ENCODE measurements around the gene SMIM43.

The SMIM43 gene

DNA sequence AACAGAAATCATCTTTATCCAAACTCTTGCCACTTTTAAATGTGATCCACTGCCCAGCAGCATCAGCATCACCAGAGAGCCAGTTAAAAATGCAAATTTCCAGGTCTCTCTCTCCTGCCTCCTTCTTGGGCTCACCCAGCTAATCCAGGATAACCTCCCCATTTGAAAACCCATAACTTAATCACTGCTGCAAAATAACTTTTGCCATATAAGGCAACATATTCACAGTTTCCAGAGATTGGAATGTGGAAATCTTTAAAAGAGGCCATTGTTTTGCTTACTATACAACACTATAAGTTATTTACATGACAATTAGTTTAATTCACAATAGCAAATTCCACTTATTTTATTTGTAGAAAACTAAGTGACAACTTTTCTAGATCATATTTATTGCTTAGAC is 31.3 kb upstream of the SMIM43 start:
- H3K9me3 ChIP-seq (ENCODE audit: control insufficient read depth in 2 of 2, low read length in 2 of 2) = no peaks in the 10 kb centered on the region
- H3K4me1 ChIP-seq (ENCODE audit: control insufficient read depth in 2 of 2, insufficient read depth in 2 of 2, low read length in 2 of 2) = no peaks in the 10 kb centered on the region
- no peaks in the 10 kb centered on the region for H3K36me3 ChIP-seq (ENCODE audit: control insufficient read depth in 2 of 2, insufficient read depth in 2 of 2, low read length in 2 of 2)
- no peak overlapping the region for H3K9ac ChIP-seq (ENCODE audit: low read depth in 1 of 2, low read length in 2 of 2)
- H3K27me3 ChIP-seq (ENCODE audit: control insufficient read depth in 2 of 2, insufficient read depth in 2 of 2, low read length in 2 of 2) = peaks cover 0 to 2% of the 10 kb centered on the region in 2 donors
- no peak overlapping the region for H3K4me3 ChIP-seq (ENCODE audit: low read length in 2 of 2)
- H3K27ac ChIP-seq (ENCODE audit: low read depth in 2 of 2, low read length in 2 of 2) = no peak overlapping the region

DNA sequence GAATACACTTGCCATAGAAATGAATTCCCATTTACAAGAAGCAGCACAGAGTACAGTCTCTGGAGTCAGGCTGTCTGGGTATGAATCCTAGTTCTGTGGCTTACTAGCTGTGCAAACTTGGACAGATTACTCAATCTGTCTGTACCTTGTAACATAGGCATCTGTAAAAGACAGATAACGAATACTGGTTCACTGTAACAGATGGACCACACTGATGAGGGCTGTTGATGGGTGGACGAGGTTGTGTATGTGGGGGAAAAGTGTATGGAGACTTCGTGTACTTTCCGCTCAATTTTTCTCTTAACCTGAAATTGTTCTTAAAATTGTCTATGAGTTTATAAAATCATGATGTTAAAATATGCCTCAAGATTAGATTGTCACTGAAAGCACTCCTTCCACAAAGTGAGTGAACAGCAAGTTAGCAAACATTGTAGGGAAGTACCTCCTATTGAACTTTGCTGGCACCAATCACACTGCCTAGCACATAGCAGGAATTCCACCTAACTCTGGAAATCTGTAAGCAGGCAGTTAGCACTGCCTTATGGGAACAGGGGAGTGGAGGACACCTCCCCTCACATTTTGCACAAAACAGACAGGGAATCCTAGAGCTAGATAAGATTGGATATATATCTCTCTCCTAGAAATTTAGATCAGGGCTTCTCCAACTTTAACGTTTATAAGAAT is 29.7 kb upstream of the SMIM43 start:
- Histone ChIP-seq H3K27me3 (ENCODE audit: control insufficient read depth in 2 of 2, insufficient read depth in 2 of 2, low read length in 2 of 2) (no peaks in the 10 kb centered on the region), H3K27ac (ENCODE audit: low read depth in 2 of 2, low read length in 2 of 2) (no peak overlapping the region), H3K4me1 (ENCODE audit: control insufficient read depth in 2 of 2, insufficient read depth in 2 of 2, low read length in 2 of 2) (no peaks in the 10 kb centered on the region), H3K36me3 (ENCODE audit: control insufficient read depth in 2 of 2, insufficient read depth in 2 of 2, low read length in 2 of 2) (no peaks in the 10 kb centered on the region), H3K4me3 (ENCODE audit: low read length in 2 of 2) (no peak overlapping the region), H3K9me3 (ENCODE audit: control insufficient read depth in 2 of 2, low read length in 2 of 2) (no peaks in the 10 kb centered on the region), H3K9ac (ENCODE audit: low read depth in 1 of 2, low read length in 2 of 2) (no peak overlapping the region)

- no peaks in the 10 kb centered on the region for H3K9me3 ChIP-seq (ENCODE audit: control insufficient read depth in 2 of 2, low read length in 2 of 2)
- H3K27me3 ChIP-seq (ENCODE audit: control insufficient read depth in 2 of 2, insufficient read depth in 2 of 2, low read length in 2 of 2) = no peaks in the 10 kb centered on the region
- no peaks in the 10 kb centered on the region for H3K4me1 ChIP-seq (ENCODE audit: control insufficient read depth in 2 of 2, insufficient read depth in 2 of 2, low read length in 2 of 2)
- no peak overlapping the region for H3K9ac ChIP-seq (ENCODE audit: low read depth in 1 of 2, low read length in 2 of 2)
- H3K36me3 ChIP-seq (ENCODE audit: control insufficient read depth in 2 of 2, insufficient read depth in 2 of 2, low read length in 2 of 2) = no peaks in the 10 kb centered on the region
- no peak overlapping the region for H3K27ac ChIP-seq (ENCODE audit: low read depth in 2 of 2, low read length in 2 of 2)
- H3K4me3 ChIP-seq (ENCODE audit: low read length in 2 of 2) = no peak overlapping the region
Measured at GRCh38 chr4:121792966-121793365, 28.0 kb upstream of the SMIM43 start.

GRCh38 chr4:121791481-121791880 is 26.5 kb upstream of the SMIM43 start:
- Histone ChIP-seq H3K9ac (ENCODE audit: low read depth in 1 of 2, low read length in 2 of 2) (no peak overlapping the region), H3K4me3 (ENCODE audit: low read length in 2 of 2) (no peak overlapping the region), H3K36me3 (ENCODE audit: control insufficient read depth in 2 of 2, insufficient read depth in 2 of 2, low read length in 2 of 2) (no peaks in the 10 kb centered on the region), H3K9me3 (ENCODE audit: control insufficient read depth in 2 of 2, low read length in 2 of 2) (no peaks in the 10 kb centered on the region), H3K27me3 (ENCODE audit: control insufficient read depth in 2 of 2, insufficient read depth in 2 of 2, low read length in 2 of 2) (no peaks in the 10 kb centered on the region), H3K4me1 (ENCODE audit: control insufficient read depth in 2 of 2, insufficient read depth in 2 of 2, low read length in 2 of 2) (no peaks in the 10 kb centered on the region), H3K27ac (ENCODE audit: low read depth in 2 of 2, low read length in 2 of 2) (no peak overlapping the region)

- Histone ChIP-seq H3K27ac (ENCODE audit: low read depth in 2 of 2, low read length in 2 of 2) (no peak overlapping the region), H3K9ac (ENCODE audit: low read depth in 1 of 2, low read length in 2 of 2) (no peak overlapping the region), H3K4me1 (ENCODE audit: control insufficient read depth in 2 of 2, insufficient read depth in 2 of 2, low read length in 2 of 2) (no peaks in the 10 kb centered on the region), H3K36me3 (ENCODE audit: control insufficient read depth in 2 of 2, insufficient read depth in 2 of 2, low read length in 2 of 2) (no peaks in the 10 kb centered on the region), H3K27me3 (ENCODE audit: control insufficient read depth in 2 of 2, insufficient read depth in 2 of 2, low read length in 2 of 2) (no peaks in the 10 kb centered on the region), H3K4me3 (ENCODE audit: low read length in 2 of 2) (no peak overlapping the region), H3K9me3 (ENCODE audit: control insufficient read depth in 2 of 2, low read length in 2 of 2) (no peaks in the 10 kb centered on the region)
Measured at GRCh38 chr4:121790976-121791375, 26.0 kb upstream of the SMIM43 start.

DNA sequence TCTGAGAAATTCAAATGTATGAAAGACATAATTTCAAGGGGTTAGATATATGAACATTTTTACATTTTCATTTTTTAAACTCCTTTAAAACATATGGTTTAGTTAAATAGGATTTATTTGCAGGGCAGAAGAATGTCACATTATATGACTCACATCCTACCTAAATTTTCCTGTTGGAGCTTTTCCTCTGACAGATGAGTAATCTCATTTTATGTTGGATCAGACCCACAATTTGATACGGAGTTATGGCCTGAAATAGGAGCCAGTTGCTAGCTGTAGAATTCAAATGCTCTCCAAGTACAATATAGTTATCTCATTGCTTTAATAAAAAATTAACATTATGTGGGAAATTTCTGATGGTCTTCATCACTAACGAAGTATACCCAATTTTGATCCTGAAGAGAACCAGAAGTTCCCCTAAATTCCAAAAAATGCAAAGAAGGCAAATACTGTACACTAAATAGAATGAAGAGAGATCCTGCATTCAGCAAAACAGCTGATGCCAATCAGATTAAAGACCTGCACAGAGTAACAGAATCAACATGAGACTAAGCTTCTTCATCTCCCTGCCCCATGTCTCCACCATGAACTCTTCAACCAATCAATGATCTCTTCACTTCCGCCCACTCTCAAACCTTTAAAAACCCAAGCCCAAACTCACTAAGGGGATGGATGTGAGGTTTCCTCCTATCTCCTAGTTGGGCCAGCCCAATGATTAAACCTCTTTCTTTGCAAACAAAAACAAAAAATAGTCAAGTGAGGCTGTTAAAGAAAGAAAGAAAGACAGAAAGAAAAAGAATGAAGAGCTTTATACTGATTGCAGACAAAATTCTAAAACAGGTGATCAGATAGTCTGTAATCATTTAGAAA is 25.2 kb upstream of the SMIM43 start:
- no peak overlapping the region for H3K27ac ChIP-seq (ENCODE audit: low read depth in 2 of 2, low read length in 2 of 2)
- no peak overlapping the region for H3K9ac ChIP-seq (ENCODE audit: low read depth in 1 of 2, low read length in 2 of 2)
- no peaks in the 10 kb centered on the region for H3K4me1 ChIP-seq (ENCODE audit: control insufficient read depth in 2 of 2, insufficient read depth in 2 of 2, low read length in 2 of 2)
- H3K27me3 ChIP-seq (ENCODE audit: control insufficient read depth in 2 of 2, insufficient read depth in 2 of 2, low read length in 2 of 2) = no peaks in the 10 kb centered on the region
- no peaks in the 10 kb centered on the region for H3K36me3 ChIP-seq (ENCODE audit: control insufficient read depth in 2 of 2, insufficient read depth in 2 of 2, low read length in 2 of 2)
- no peaks in the 10 kb centered on the region for H3K9me3 ChIP-seq (ENCODE audit: control insufficient read depth in 2 of 2, low read length in 2 of 2)
- H3K4me3 ChIP-seq (ENCODE audit: low read length in 2 of 2) = no peak overlapping the region

GRCh38 chr4:121789455-121789854 is 24.5 kb upstream of the SMIM43 start:
- Histone ChIP-seq H3K4me3 (ENCODE audit: low read length in 2 of 2) (no peak overlapping the region), H3K27ac (ENCODE audit: low read depth in 2 of 2, low read length in 2 of 2) (no peak overlapping the region), H3K27me3 (ENCODE audit: control insufficient read depth in 2 of 2, insufficient read depth in 2 of 2, low read length in 2 of 2) (no peaks in the 10 kb centered on the region), H3K4me1 (ENCODE audit: control insufficient read depth in 2 of 2, insufficient read depth in 2 of 2, low read length in 2 of 2) (no peaks in the 10 kb centered on the region), H3K9ac (ENCODE audit: low read depth in 1 of 2, low read length in 2 of 2) (no peak overlapping the region), H3K36me3 (ENCODE audit: control insufficient read depth in 2 of 2, insufficient read depth in 2 of 2, low read length in 2 of 2) (no peaks in the 10 kb centered on the region), H3K9me3 (ENCODE audit: control insufficient read depth in 2 of 2, low read length in 2 of 2) (no peaks in the 10 kb centered on the region)

- Histone ChIP-seq H3K4me3 (ENCODE audit: low read length in 2 of 2) (no peak overlapping the region), H3K4me1 (ENCODE audit: control insufficient read depth in 2 of 2, insufficient read depth in 2 of 2, low read length in 2 of 2) (no peaks in the 10 kb centered on the region), H3K36me3 (ENCODE audit: control insufficient read depth in 2 of 2, insufficient read depth in 2 of 2, low read length in 2 of 2) (no peaks in the 10 kb centered on the region), H3K9me3 (ENCODE audit: control insufficient read depth in 2 of 2, low read length in 2 of 2) (no peaks in the 10 kb centered on the region), H3K9ac (ENCODE audit: low read depth in 1 of 2, low read length in 2 of 2) (no peak overlapping the region), H3K27ac (ENCODE audit: low read depth in 2 of 2, low read length in 2 of 2) (no peak overlapping the region), H3K27me3 (ENCODE audit: control insufficient read depth in 2 of 2, insufficient read depth in 2 of 2, low read length in 2 of 2) (no peaks in the 10 kb centered on the region)
Measured at GRCh38 chr4:121788896-121789295, 23.9 kb upstream of the SMIM43 start.

GRCh38 chr4:121786221-121786620 is 21.3 kb upstream of the SMIM43 start:
- Histone ChIP-seq H3K4me1 (ENCODE audit: control insufficient read depth in 2 of 2, insufficient read depth in 2 of 2, low read length in 2 of 2) (no peaks in the 10 kb centered on the region), H3K9me3 (ENCODE audit: control insufficient read depth in 2 of 2, low read length in 2 of 2) (no peaks in the 10 kb centered on the region), H3K9ac (ENCODE audit: low read depth in 1 of 2, low read length in 2 of 2) (no peak overlapping the region), H3K27ac (ENCODE audit: low read depth in 2 of 2, low read length in 2 of 2) (no peak overlapping the region), H3K27me3 (ENCODE audit: control insufficient read depth in 2 of 2, insufficient read depth in 2 of 2, low read length in 2 of 2) (no peaks in the 10 kb centered on the region), H3K36me3 (ENCODE audit: control insufficient read depth in 2 of 2, insufficient read depth in 2 of 2, low read length in 2 of 2) (no peaks in the 10 kb centered on the region), H3K4me3 (ENCODE audit: low read length in 2 of 2) (no peak overlapping the region)

- H3K27me3 ChIP-seq (ENCODE audit: control insufficient read depth in 2 of 2, insufficient read depth in 2 of 2, low read length in 2 of 2) = peaks cover 0 to 2% of the 10 kb centered on the region in 2 donors
- no peak overlapping the region for H3K9ac ChIP-seq (ENCODE audit: low read depth in 1 of 2, low read length in 2 of 2)
- no peak overlapping the region for H3K27ac ChIP-seq (ENCODE audit: low read depth in 2 of 2, low read length in 2 of 2)
Measured at GRCh38 chr4:121785479-121785878, 20.5 kb upstream of the SMIM43 start.

More at GRCh38 chr4:121785479-121785878, 20.5 kb upstream of the SMIM43 start:
- Histone ChIP-seq H3K4me1 (ENCODE audit: control insufficient read depth in 2 of 2, insufficient read depth in 2 of 2, low read length in 2 of 2) (no peaks in the 10 kb centered on the region), H3K36me3 (ENCODE audit: control insufficient read depth in 2 of 2, insufficient read depth in 2 of 2, low read length in 2 of 2) (no peaks in the 10 kb centered on the region), H3K9me3 (ENCODE audit: control insufficient read depth in 2 of 2, low read length in 2 of 2) (no peaks in the 10 kb centered on the region), H3K4me3 (ENCODE audit: low read length in 2 of 2) (no peak overlapping the region)
